Cardiac fibroblast (primary cell): ENCODE measurements around the gene CNDP1.

Source experiments
- DNase-seq, 2 donors: peaks; one replicate each; pipeline versions ENCODE4 v3.0.0 to v3.0.0-alpha.2; 2010; ENCODE audit warnings: low read depth in 2 of 2
- H3K4me3 ChIP-seq, 2 donors: replicated peaks in 1 of 2; 1 replicate in 1 of 2; 2 replicates in 1 of 2; pipeline ENCODE4 v1.5.1; 2011; ENCODE audit warnings: low read depth in 2 of 2, low read length in 2 of 2, mild to moderate bottlenecking in 2 of 2, moderate library complexity in 1 of 2
- TF ChIP-seq, protein P1 (sequence below): IDR thresholded peaks from one replicate; pipeline ENCODE4 v1.5.1; 2011; ENCODE audit warnings: low read depth, mild to moderate bottlenecking, low read length, inconsistent platforms

Gene CNDP1

GRCh38 chr18:74574916-74575315 lies 40.6 kb downstream of the CNDP1 start:
- TF ChIP-seq, protein P1, sequence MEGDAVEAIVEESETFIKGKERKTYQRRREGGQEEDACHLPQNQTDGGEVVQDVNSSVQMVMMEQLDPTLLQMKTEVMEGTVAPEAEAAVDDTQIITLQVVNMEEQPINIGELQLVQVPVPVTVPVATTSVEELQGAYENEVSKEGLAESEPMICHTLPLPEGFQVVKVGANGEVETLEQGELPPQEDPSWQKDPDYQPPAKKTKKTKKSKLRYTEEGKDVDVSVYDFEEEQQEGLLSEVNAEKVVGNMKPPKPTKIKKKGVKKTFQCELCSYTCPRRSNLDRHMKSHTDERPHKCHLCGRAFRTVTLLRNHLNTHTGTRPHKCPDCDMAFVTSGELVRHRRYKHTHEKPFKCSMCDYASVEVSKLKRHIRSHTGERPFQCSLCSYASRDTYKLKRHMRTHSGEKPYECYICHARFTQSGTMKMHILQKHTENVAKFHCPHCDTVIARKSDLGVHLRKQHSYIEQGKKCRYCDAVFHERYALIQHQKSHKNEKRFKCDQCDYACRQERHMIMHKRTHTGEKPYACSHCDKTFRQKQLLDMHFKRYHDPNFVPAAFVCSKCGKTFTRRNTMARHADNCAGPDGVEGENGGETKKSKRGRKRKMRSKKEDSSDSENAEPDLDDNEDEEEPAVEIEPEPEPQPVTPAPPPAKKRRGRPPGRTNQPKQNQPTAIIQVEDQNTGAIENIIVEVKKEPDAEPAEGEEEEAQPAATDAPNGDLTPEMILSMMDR = no peak
- H3K4me3 ChIP-seq = no peak overlapping the region

GRCh38 chr18:74577019-74577418 lies 42.7 kb downstream of the CNDP1 start:
- DNase-seq = no peak
- H3K4me3 ChIP-seq = no peak overlapping the region
- TF ChIP-seq, protein P1 = no peak

More at GRCh38 chr18:74574916-74575315, 40.6 kb downstream of the CNDP1 start:
- DNase-seq = no peak

DNA sequence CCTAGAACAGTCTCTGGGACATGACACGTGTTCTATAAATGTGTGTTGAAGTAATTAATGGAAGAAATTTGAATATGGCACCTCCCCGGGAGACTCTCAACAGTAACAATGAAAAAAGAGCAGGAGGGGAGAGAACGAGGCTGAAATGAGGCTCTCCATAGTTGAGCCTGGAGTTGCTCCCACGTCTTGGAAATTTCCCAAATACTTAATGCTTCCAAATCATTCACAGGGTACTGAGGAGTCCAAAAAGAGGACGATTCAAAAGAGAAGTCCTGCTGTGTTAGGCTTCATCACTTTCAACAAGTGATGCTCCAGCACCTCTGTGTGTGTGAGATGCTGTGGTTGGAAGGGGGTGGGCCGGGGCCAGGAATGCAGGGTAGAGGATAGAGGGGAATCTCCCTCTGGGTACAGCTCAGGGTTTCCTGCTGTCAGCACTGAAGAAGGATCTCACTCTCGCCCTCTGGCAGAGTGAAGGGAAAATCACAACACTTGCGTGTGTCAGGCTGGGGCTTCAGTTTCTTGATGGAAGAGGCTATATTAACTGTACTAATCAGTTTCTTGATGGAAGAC lies 45.3 kb downstream of the CNDP1 start:
- TF ChIP-seq, protein P1 = no peak
- no peak for DNase-seq
- H3K4me3 ChIP-seq = no peak overlapping the region

GRCh38 chr18:74582642-74583041 lies 48.3 kb downstream of the CNDP1 start:
- no peak for DNase-seq
- TF ChIP-seq, protein P1 = no peak
- no peak overlapping the region for H3K4me3 ChIP-seq

GRCh38 chr18:74587441-74587840 lies 53.1 kb downstream of the CNDP1 start:
- no peak overlapping the region for H3K4me3 ChIP-seq
- DNase-seq = no peak
- TF ChIP-seq, protein P1 = no peak

DNA sequence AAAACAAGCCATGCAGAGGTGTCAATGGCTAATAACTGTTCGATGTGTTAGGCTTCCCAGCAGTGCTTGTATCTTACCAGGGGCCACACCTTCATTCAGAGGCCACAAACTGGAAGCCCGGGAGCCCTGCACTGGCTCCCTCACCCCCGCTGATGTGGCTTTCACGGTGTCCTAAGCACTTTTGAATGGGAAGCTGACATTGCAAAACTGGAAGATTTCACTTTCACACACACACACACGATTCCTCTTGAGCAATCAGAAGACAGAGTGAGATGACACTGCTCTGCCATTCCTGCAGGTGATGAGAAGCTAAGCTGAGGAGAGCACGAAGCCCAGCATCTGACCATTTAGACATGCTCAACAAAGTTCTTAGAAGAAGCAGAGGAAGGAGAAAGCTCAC lies 54.7 kb downstream of the CNDP1 start:
- TF ChIP-seq, protein P1 = no peak
- H3K4me3 ChIP-seq = no peak overlapping the region
- DNase-seq = no peak

- no peak overlapping the region for H3K4me3 ChIP-seq
- DNase-seq = no peak
- TF ChIP-seq, protein P1 = no peak
These were observed 55.5 kb downstream of the CNDP1 start for GRCh38 chr18:74589811-74590210.
